Neural cell (in vitro differentiated cells): ENCODE data around the gene TNNT3.

ENCODE experiments used
- CTCF ChIP-seq: fragments of 450-650 bp; IDR thresholded peaks from 2 replicates; pipeline ENCODE4 v1.5.1; 2014; ENCODE audit warnings: antibody characterized with exemption, mild to moderate bottlenecking, moderate library complexity; ENCODE audit not compliant: poor library complexity, severe bottlenecking
- MXI1 ChIP-seq: fragments of 450-650 bp; conservative IDR thresholded peaks from 2 replicates; pipeline ENCODE4 v1.6.1; 2014; ENCODE audit warnings: antibody characterized with exemption, mild to moderate bottlenecking; ENCODE audit not compliant: poor library complexity, severe bottlenecking
- POLR2AphosphoS5 ChIP-seq: IDR thresholded peaks from 2 replicates; pipeline ENCODE4 v1.6.1; 2012
- TF ChIP-seq, protein P1 (sequence below): IDR thresholded peaks from 2 replicates; pipeline ENCODE4 v1.6.1; 2012; ENCODE audit warnings: borderline replicate concordance

- TF ChIP-seq CTCF: no peak
- TF ChIP-seq, protein P1, sequence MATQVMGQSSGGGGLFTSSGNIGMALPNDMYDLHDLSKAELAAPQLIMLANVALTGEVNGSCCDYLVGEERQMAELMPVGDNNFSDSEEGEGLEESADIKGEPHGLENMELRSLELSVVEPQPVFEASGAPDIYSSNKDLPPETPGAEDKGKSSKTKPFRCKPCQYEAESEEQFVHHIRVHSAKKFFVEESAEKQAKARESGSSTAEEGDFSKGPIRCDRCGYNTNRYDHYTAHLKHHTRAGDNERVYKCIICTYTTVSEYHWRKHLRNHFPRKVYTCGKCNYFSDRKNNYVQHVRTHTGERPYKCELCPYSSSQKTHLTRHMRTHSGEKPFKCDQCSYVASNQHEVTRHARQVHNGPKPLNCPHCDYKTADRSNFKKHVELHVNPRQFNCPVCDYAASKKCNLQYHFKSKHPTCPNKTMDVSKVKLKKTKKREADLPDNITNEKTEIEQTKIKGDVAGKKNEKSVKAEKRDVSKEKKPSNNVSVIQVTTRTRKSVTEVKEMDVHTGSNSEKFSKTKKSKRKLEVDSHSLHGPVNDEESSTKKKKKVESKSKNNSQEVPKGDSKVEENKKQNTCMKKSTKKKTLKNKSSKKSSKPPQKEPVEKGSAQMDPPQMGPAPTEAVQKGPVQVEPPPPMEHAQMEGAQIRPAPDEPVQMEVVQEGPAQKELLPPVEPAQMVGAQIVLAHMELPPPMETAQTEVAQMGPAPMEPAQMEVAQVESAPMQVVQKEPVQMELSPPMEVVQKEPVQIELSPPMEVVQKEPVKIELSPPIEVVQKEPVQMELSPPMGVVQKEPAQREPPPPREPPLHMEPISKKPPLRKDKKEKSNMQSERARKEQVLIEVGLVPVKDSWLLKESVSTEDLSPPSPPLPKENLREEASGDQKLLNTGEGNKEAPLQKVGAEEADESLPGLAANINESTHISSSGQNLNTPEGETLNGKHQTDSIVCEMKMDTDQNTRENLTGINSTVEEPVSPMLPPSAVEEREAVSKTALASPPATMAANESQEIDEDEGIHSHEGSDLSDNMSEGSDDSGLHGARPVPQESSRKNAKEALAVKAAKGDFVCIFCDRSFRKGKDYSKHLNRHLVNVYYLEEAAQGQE: no peak
- no peak for TF ChIP-seq POLR2AphosphoS5
- no peak for TF ChIP-seq MXI1
These were observed 29.3 kb upstream of the TNNT3 start for GRCh38 chr11:1889941-1890855.
